Fibroblast of villous mesenchyme (primary cell): ENCODE measurements around the gene NCMAP. TPM values are rescaled to one million over a fixed set of nuclear protein-coding genes. Genes with fewer than 3 reads are reported as not detected.
"Not testable (repeated sequence)": the region's sequence is repeated elsewhere in the genome, so short reads cannot be mapped to it uniquely, and the experiment has no call there.

ENCODE experiments used
- DNase-seq: peaks from one replicate; pipeline ENCODE4 v3.0.0-alpha.2; 2010; ENCODE audit warnings: low read depth
- H3K4me3 ChIP-seq: 2 replicates; pipeline ENCODE4 v1.5.1; 2011; ENCODE audit warnings: low read depth, mild to moderate bottlenecking, low read length
- total RNA-seq: library from RNA; depleted of rRNA; stranded (reverse); fragments of >200 nt; gene quantifications from 2 replicates; pipeline ENCODE4 v1.2.3, GENCODE V29; 2012
- TF ChIP-seq, protein P1 (sequence below): IDR thresholded peaks from 2 replicates; pipeline ENCODE4 v1.5.1; 2012; ENCODE audit warnings: low read depth, mild to moderate bottlenecking, low read length; ENCODE audit not compliant: insufficient read depth

The NCMAP gene
- total RNA-seq, 1 donor = not detected

DNA sequence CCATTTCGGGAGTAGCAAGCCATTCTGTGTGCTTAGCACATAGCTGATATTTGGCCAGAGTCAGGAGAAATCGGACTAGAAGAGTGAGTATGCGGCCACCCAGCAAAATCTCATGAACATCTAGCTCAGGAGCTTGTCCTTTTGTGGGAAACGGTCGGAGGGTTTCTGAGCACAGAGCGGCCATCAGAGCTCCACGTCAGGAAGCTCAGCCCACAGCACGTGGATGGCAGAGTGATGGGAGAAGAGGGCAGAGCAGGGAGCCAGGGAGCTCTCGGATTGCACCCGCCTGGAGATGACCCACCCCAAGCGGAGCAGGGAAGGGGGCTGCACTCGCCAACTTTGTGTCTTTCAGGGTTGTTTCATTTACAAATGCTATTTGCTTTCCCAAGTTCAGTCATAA, 39.4 kb upstream of the NCMAP start:
- no peak for DNase-seq
- TF ChIP-seq, protein P1, sequence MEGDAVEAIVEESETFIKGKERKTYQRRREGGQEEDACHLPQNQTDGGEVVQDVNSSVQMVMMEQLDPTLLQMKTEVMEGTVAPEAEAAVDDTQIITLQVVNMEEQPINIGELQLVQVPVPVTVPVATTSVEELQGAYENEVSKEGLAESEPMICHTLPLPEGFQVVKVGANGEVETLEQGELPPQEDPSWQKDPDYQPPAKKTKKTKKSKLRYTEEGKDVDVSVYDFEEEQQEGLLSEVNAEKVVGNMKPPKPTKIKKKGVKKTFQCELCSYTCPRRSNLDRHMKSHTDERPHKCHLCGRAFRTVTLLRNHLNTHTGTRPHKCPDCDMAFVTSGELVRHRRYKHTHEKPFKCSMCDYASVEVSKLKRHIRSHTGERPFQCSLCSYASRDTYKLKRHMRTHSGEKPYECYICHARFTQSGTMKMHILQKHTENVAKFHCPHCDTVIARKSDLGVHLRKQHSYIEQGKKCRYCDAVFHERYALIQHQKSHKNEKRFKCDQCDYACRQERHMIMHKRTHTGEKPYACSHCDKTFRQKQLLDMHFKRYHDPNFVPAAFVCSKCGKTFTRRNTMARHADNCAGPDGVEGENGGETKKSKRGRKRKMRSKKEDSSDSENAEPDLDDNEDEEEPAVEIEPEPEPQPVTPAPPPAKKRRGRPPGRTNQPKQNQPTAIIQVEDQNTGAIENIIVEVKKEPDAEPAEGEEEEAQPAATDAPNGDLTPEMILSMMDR = no peak
- H3K4me3 ChIP-seq = no peak overlapping the region

DNA sequence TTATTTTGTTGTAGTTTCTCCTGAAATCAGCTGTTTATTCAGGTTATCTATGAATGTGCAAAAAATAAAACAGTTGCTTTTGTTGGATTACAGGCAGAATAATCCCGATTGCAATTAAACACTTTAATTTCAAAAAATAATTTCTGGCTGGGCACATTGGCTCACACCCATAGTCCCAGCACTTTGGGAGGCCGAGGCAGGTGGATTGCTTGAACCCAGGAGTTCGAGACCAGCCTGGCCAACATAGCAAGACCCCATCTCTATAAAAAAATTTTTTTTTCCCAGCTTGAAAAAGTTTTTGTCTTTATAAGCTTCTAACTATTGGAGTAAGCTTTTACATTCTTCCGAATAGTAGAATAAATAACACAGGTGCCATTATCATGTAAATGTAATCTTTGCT, 38.0 kb upstream of the NCMAP start:
- TF ChIP-seq, protein P1 = no peak
- H3K4me3 ChIP-seq = no peak overlapping the region
- no peak for DNase-seq

DNA sequence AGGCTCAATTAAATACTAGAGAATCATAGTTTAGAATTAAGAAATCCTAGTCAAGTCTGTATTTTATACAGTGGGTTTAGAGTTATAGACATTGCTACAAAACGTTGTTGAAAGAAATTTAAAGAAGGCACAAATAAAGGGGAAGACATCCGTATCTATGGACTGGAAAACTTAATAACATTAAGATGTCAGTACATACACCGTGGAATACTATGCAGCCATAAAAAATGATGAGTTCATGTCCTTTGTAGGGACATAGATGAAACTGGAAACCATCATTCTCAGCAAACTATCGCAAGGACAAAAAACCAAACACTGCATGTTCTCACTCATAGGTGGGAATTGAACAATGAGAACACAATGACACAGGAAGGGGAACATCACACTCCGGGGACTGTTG, 35.6 kb upstream of the NCMAP start:
- not testable (repeated sequence) for H3K4me3 ChIP-seq, DNase-seq

DNA sequence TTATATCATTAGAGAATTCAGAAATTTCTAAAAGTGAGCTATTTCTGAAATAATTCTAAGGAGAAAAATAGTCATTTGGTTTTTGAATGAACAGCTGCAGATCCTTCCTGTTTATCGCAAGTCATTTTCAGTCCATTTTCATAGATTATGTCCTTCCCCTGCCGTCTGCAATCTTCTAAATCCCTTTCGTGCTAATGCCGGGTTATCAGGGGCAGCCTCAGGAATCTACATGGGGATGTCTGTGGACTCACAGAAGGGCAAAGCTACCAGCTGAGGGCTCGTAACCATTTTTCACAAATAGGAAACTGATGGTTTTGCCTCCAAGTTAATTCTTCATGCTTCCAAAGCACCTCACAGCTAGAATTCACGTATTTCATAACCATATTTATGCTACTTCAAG, 30.3 kb upstream of the NCMAP start:
- TF ChIP-seq, protein P1 = no peak
- no peak overlapping the region for H3K4me3 ChIP-seq
- no peak for DNase-seq

DNA sequence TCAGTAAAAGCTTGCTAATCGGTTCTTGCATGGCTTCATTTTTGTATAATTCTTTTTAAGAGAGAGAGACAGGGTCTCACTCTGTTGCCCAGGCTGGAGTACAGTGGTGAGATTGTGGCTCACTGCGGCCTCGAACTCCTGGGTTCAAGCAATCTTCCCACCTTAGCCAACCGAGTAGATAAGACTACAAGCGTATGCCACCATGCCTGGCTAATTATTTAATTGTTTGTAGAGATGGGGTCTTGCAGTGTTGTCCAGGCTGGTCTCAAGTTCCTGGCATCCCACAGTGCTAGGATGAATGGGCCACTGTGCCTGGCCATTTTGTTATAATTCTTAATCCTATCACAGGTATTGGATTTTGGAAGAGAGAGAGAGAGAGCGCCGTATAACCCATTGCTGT, 29.8 kb upstream of the NCMAP start:
- no peak for DNase-seq
- TF ChIP-seq, protein P1 = no peak
- no peak overlapping the region for H3K4me3 ChIP-seq

DNA sequence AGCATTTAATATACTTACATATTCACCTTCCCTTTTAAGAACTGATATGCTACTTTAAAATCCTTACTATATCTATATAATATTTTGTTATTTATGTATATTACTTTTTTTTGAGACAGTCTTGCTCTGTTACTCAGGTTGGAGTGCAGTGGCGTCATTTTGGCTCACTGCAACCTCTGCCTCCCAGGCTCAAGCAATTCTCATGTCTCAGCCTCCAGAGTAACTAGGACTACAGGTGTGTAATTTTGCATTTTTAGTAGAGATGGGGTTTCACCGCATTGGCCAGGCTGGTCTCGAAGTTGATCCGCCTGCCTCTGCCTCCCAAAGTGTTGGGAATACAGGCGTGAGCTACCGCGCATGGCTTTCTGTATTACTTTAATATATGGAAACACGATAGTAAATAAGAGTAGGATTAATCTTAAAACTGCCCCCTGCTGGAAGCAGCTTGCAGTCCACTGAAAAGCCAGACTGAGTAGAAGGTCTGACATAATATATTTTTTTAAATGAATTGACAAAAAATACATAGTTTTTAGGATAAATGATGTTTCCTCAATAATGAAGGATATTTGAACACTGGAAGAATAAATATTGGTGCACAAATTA, 28.8 kb upstream of the NCMAP start:
- TF ChIP-seq, protein P1 = peak; percentile 57
- no peak for DNase-seq
- H3K4me3 ChIP-seq = no peak overlapping the region

DNA sequence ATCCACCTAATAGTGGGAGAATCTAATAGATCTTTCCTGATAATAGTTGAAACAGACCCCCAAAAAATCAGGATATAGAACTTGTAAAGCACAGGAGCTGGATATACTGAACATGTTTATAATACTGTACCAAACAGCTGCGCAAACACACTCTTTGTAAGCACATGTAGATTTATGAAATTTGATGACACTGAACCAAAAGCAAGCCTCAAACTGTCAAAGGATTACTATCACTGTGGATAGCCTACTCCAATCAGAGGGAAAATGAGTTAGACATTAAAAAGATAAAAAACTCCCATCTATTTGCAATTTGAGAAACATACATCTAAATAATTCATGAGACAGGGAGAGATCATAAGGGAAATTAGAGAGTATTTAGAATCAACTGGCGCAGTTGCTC, 27.1 kb upstream of the NCMAP start:
- no peak for DNase-seq
- H3K4me3 ChIP-seq = no peak overlapping the region
- TF ChIP-seq, protein P1 = no peak

DNA sequence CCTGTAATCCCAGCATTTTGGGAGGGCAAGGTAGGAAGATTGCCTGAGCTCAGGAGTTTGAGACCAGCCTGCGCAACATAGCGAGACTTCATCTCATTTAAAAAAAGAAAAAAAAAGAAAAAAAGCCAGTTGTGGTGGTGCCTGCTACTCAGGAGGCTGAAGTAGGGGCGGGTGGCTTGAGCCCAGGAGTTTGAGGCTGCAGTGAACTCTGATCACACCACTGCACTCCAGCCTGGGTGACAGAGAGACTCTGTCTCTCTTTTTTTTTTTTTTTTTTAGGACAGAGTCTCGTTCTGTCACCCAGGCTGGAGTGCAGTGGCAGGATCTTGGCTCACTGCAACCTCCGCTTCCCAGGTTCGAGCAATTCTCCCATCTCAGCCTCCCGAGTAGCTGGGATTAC, 26.6 kb upstream of the NCMAP start:
- DNase-seq = not testable (repeated sequence)

More for the DNA sequence above, 26.6 kb upstream of the NCMAP start:
- not testable (repeated sequence) for H3K4me3 ChIP-seq
